ENCODE measurements around the gene PLXDC2. TPM values are rescaled to one million over a fixed set of nuclear protein-coding genes. Genes with fewer than 3 reads are reported as not detected.

PLXDC2 gene
- total RNA-seq, 2 experiments from 2014 or later, result not detected

DNA sequence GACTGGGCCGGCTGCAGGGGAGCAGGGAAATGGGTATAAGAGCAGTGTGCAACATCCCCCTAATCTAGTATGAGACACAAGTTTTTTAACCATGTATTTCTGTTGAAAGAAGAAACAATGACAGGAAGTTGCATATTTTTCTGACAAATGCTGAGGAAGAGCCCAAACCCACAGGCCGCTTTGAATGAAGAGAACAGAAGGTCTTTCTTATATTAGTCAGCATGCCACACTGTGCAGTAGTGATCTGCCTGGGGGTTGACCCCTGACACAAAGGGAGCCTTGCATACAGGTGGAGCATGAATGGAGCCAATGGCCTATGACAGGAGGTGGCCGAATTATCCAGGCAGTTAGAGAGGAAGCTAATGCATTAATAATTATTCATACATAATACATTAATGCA lies 518.3 kb downstream of the PLXDC2 start:
- DNase-seq, result no peak
- Mint-ChIP-seq H3K36me3 (ENCODE audit: low read depth) (no peaks in the 10 kb centered on the region), H3K27ac (no peak overlapping the region), H3K9me3 (peaks cover 16% of the 10 kb centered on the region), H3K27me3 (ENCODE audit: low read depth) (no peaks in the 10 kb centered on the region), H3K4me1 (ENCODE audit: low read depth) (no peaks in the 10 kb centered on the region), H3K4me3 (no peak overlapping the region)
- intact Hi-C loops (cut with micrococcal nuclease), result no loop called here
- CTCF ChIA-PET, result no interaction called here

Measured in activated naive CD4-positive, alpha-beta T cell treated with anti-CD3 and anti-CD28 coated beads for 36 hours (primary cell).